ENCODE data around the gene NR3C1. TPM values are rescaled to one million over a fixed set of nuclear protein-coding genes. Genes with fewer than 3 reads are reported as not detected.

The NR3C1 gene
- total RNA-seq, 1 experiment from 2014 or later: 17.5 TPM

GRCh38 chr5:143427122-143427735 is 23.7 kb upstream of the NR3C1 start:
- H3K9me3 Mint-ChIP-seq (ENCODE audit: unreplicated experiment): no peaks in the 10 kb centered on the region
- no peak overlapping the region for H3K27ac Mint-ChIP-seq (ENCODE audit: unreplicated experiment)
- intact Hi-C loops (cut with micrococcal nuclease; ENCODE audit: unreplicated experiment): no loop called here
- H3K4me3 ChIP-seq (ENCODE audit: low read depth, low read length): no peak overlapping the region
- no TSS peak for BruUV-seq (replicated peaks)
- no peaks in the 10 kb centered on the region for H3K9me3 ChIP-seq
- CTCF ChIA-PET: no interaction called here
- TF ChIP-seq CTCF (IDR thresholded peaks at IDR 0.05; ENCODE audit: insufficient read depth in 1 of 2, low read depth in 1 of 2, low read length in 1 of 2, severe bottlenecking in 1 of 2, unreplicated experiment in 1 of 2): no peak
- no peaks in the 10 kb centered on the region for H3K36me3 Mint-ChIP-seq (ENCODE audit: insufficient read depth, unreplicated experiment)
- H3K4me1 Mint-ChIP-seq (ENCODE audit: low read depth, unreplicated experiment): no peaks in the 10 kb centered on the region
- no peaks in the 10 kb centered on the region for H3K27me3 ChIP-seq (replicated peaks; ENCODE audit: control insufficient read depth, insufficient read depth, low read length)
- H3K4me3 Mint-ChIP-seq (ENCODE audit: unreplicated experiment): no peak overlapping the region
- H3K27me3 Mint-ChIP-seq (ENCODE audit: insufficient read depth, unreplicated experiment): no peaks in the 10 kb centered on the region
- no peaks in the 10 kb centered on the region for H3K36me3 ChIP-seq (ENCODE audit: control insufficient read depth, insufficient read depth, low read length)
- no peaks in the 10 kb centered on the region for H3K4me1 ChIP-seq
- POLR2A ChIA-PET: no interaction called here
- no peak for DNase-seq

- Mint-ChIP-seq H3K4me1 (ENCODE audit: low read depth, unreplicated experiment) (no peaks in the 10 kb centered on the region), H3K36me3 (ENCODE audit: insufficient read depth, unreplicated experiment) (no peaks in the 10 kb centered on the region)
Measured at GRCh38 chr5:143426437-143426991, 23.0 kb upstream of the NR3C1 start.

GRCh38 chr5:143425835-143426234 is 22.3 kb upstream of the NR3C1 start:
- H3K36me3 Mint-ChIP-seq (ENCODE audit: insufficient read depth, unreplicated experiment): no peaks in the 10 kb centered on the region
- CTCF ChIA-PET: no interaction called here

More at GRCh38 chr5:143426437-143426991, 23.0 kb upstream of the NR3C1 start:
- no peak overlapping the region for H3K4me3 Mint-ChIP-seq (ENCODE audit: unreplicated experiment)
- no peaks in the 10 kb centered on the region for H3K9me3 Mint-ChIP-seq (ENCODE audit: unreplicated experiment)
- no peaks in the 10 kb centered on the region for H3K27me3 Mint-ChIP-seq (ENCODE audit: insufficient read depth, unreplicated experiment)
- H3K4me3 ChIP-seq (ENCODE audit: low read depth, low read length): no peak overlapping the region
- no peaks in the 10 kb centered on the region for H3K36me3 ChIP-seq (ENCODE audit: control insufficient read depth, insufficient read depth, low read length)
- no peaks in the 10 kb centered on the region for H3K9me3 ChIP-seq
- no peak for TF ChIP-seq CTCF (IDR thresholded peaks at IDR 0.05; ENCODE audit: insufficient read depth in 1 of 2, low read depth in 1 of 2, low read length in 1 of 2, severe bottlenecking in 1 of 2, unreplicated experiment in 1 of 2)
- no peaks in the 10 kb centered on the region for H3K4me1 ChIP-seq
- DNase-seq: no peak
- no peaks in the 10 kb centered on the region for H3K27me3 ChIP-seq (replicated peaks; ENCODE audit: control insufficient read depth, insufficient read depth, low read length)
- no peak overlapping the region for H3K27ac Mint-ChIP-seq (ENCODE audit: unreplicated experiment)
- BruUV-seq (replicated peaks): no TSS peak
- CTCF ChIA-PET: no interaction called here
- POLR2A ChIA-PET: no interaction called here
- intact Hi-C loops (cut with micrococcal nuclease; ENCODE audit: unreplicated experiment): no loop called here

More at GRCh38 chr5:143425835-143426234, 22.3 kb upstream of the NR3C1 start:
- Histone ChIP-seq H3K9me3 (no peaks in the 10 kb centered on the region), H3K36me3 (ENCODE audit: control insufficient read depth, insufficient read depth, low read length) (no peaks in the 10 kb centered on the region), H3K27me3 (replicated peaks; ENCODE audit: control insufficient read depth, insufficient read depth, low read length) (no peaks in the 10 kb centered on the region), H3K4me1 (no peaks in the 10 kb centered on the region), H3K4me3 (ENCODE audit: low read depth, low read length) (no peak overlapping the region)
- Mint-ChIP-seq H3K4me1 (ENCODE audit: low read depth, unreplicated experiment) (no peaks in the 10 kb centered on the region), H3K4me3 (ENCODE audit: unreplicated experiment) (no peak overlapping the region), H3K9me3 (ENCODE audit: unreplicated experiment) (no peaks in the 10 kb centered on the region), H3K27ac (ENCODE audit: unreplicated experiment) (no peak overlapping the region), H3K27me3 (ENCODE audit: insufficient read depth, unreplicated experiment) (no peaks in the 10 kb centered on the region)
- POLR2A ChIA-PET: no interaction called here
- TF ChIP-seq CTCF (IDR thresholded peaks at IDR 0.05; ENCODE audit: insufficient read depth in 1 of 2, low read depth in 1 of 2, low read length in 1 of 2, severe bottlenecking in 1 of 2, unreplicated experiment in 1 of 2): no peak
- DNase-seq: no peak
- intact Hi-C loops (cut with micrococcal nuclease; ENCODE audit: unreplicated experiment): no loop called here
- BruUV-seq (replicated peaks): no TSS peak
